SK-N-SH treated with all-trans-retinoic acid at 6 μM for 48 hours (cell line): Measurements from ENCODE around the gene NEURL1.

Experiments used
- ATAC-seq: fragments of 200-7000 bp; cut with Tn5 transposase; 3 replicates; pipeline ENCODE4 v1.9.1; 2020; ENCODE audit warnings: mild to moderate bottlenecking, moderate library complexity
- ARNTL ChIP-seq: fragments of 450-650 bp; formaldehyde crosslinking; IDR thresholded peaks from 2 replicates; pipeline ENCODE4 v1.5.0; 2020; ENCODE audit warnings: low read depth, mild to moderate bottlenecking, moderate library complexity, borderline replicate concordance
- BACH2 ChIP-seq: fragments of 250-450 bp; sonication (Bioruptor Pico); IDR thresholded peaks from 2 replicates; pipeline ENCODE4 v1.9.0; 2021; ENCODE audit warnings: mild to moderate bottlenecking, borderline replicate concordance
- CSRNP3 ChIP-seq: fragments of 250-450 bp; sonication (Bioruptor Pico); IDR thresholded peaks from 2 replicates; pipeline ENCODE4 v1.5.1; 2021; ENCODE audit warnings: mild to moderate bottlenecking, moderate library complexity
- ESRRG ChIP-seq: fragments of 250-450 bp; sonication (Bioruptor Pico); IDR thresholded peaks from 2 replicates; pipeline ENCODE4 v1.6.1; 2021; ENCODE audit warnings: mild to moderate bottlenecking
- ISL1 ChIP-seq: fragments of 250-450 bp; sonication (Bioruptor Pico); IDR thresholded peaks from 2 replicates; pipeline ENCODE4 v2.1.2; 2022; ENCODE audit warnings: mild to moderate bottlenecking, moderate library complexity
- OSR1 ChIP-seq: fragments of 250-450 bp; sonication (Bioruptor Pico); IDR thresholded peaks from 2 replicates; pipeline ENCODE4 v1.8.0; 2022; ENCODE audit warnings: moderate library complexity, mild to moderate bottlenecking, inconsistent platforms
- PPARA ChIP-seq: fragments of 250-450 bp; sonication (Bioruptor Pico); IDR thresholded peaks from 2 replicates; pipeline ENCODE4 v1.5.0; 2020; ENCODE audit warnings: mild to moderate bottlenecking, borderline replicate concordance
- SNAI2 ChIP-seq: fragments of 250-450 bp; sonication (Bioruptor Pico); IDR thresholded peaks from 2 replicates; pipeline ENCODE4 v1.5.0; 2020; ENCODE audit warnings: mild to moderate bottlenecking, moderate library complexity
- TCF4 ChIP-seq: fragments of 250-450 bp; sonication (Bioruptor Pico); IDR thresholded peaks from 2 replicates; pipeline ENCODE4 v1.8.0; 2021; ENCODE audit warnings: mild to moderate bottlenecking, moderate library complexity, borderline replicate concordance
- TOX ChIP-seq: fragments of 250-450 bp; sonication (Bioruptor Pico); IDR thresholded peaks from 2 replicates; pipeline ENCODE4 v1.8.0; 2021; ENCODE audit warnings: mild to moderate bottlenecking, moderate library complexity, borderline replicate concordance
- ZC3H10 ChIP-seq: fragments of 250-450 bp; sonication (Bioruptor Pico); IDR thresholded peaks from 2 replicates; pipeline ENCODE4 v1.5.1; 2021; ENCODE audit warnings: mild to moderate bottlenecking, moderate library complexity
- ZFP3 ChIP-seq: fragments of 250-450 bp; sonication (Bioruptor Pico); IDR thresholded peaks from 2 replicates; pipeline ENCODE4 v1.5.0; 2020; ENCODE audit warnings: mild to moderate bottlenecking, moderate library complexity
- ZFP30 ChIP-seq: fragments of 450-650 bp; formaldehyde crosslinking; IDR thresholded peaks from 2 replicates; pipeline ENCODE4 v1.5.0; 2022; ENCODE audit warnings: mild to moderate bottlenecking, moderate library complexity
- ZNF70 ChIP-seq: fragments of 450-650 bp; formaldehyde crosslinking; IDR thresholded peaks from 2 replicates; pipeline ENCODE4 v1.5.0; 2020; ENCODE audit warnings: mild to moderate bottlenecking, moderate library complexity
- TF ChIP-seq, protein P1 (sequence below): fragments of 250-450 bp; sonication (Bioruptor Pico); IDR thresholded peaks from 2 replicates; pipeline ENCODE4 v1.5.0; 2020; ENCODE audit warnings: mild to moderate bottlenecking, moderate library complexity
- TF ChIP-seq, protein P2 (sequence below): fragments of 250-450 bp; sonication (Bioruptor Pico); IDR thresholded peaks from 2 replicates; pipeline ENCODE4 v1.8.0; 2020; ENCODE audit warnings: mild to moderate bottlenecking, moderate library complexity, borderline replicate concordance

The NEURL1 gene

GRCh38 chr10:103559776-103560175 is 66.3 kb downstream of the NEURL1 start (continued):
- TF ChIP-seq, protein P1, sequence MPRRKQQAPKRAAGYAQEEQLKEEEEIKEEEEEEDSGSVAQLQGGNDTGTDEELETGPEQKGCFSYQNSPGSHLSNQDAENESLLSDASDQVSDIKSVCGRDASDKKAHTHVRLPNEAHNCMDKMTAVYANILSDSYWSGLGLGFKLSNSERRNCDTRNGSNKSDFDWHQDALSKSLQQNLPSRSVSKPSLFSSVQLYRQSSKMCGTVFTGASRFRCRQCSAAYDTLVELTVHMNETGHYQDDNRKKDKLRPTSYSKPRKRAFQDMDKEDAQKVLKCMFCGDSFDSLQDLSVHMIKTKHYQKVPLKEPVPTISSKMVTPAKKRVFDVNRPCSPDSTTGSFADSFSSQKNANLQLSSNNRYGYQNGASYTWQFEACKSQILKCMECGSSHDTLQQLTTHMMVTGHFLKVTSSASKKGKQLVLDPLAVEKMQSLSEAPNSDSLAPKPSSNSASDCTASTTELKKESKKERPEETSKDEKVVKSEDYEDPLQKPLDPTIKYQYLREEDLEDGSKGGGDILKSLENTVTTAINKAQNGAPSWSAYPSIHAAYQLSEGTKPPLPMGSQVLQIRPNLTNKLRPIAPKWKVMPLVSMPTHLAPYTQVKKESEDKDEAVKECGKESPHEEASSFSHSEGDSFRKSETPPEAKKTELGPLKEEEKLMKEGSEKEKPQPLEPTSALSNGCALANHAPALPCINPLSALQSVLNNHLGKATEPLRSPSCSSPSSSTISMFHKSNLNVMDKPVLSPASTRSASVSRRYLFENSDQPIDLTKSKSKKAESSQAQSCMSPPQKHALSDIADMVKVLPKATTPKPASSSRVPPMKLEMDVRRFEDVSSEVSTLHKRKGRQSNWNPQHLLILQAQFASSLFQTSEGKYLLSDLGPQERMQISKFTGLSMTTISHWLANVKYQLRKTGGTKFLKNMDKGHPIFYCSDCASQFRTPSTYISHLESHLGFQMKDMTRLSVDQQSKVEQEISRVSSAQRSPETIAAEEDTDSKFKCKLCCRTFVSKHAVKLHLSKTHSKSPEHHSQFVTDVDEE (CRISPR knock-in tag) = no peak
- no peak for TF ChIP-seq ZFP30 (CRISPR knock-in tag)

- no peak for TF ChIP-seq ZFP3
- no peak for TF ChIP-seq CSRNP3 (CRISPR knock-in tag)
- no peak for TF ChIP-seq ZFP30 (CRISPR knock-in tag)
- TF ChIP-seq OSR1 (CRISPR knock-in tag) = no peak
- TF ChIP-seq ARNTL = no peak
- TF ChIP-seq, protein P1 (CRISPR knock-in tag) = no peak
- TF ChIP-seq ZNF70 (CRISPR knock-in tag) = no peak
- ATAC-seq = no peak
These were observed 67.4 kb downstream of the NEURL1 start for GRCh38 chr10:103560886-103561285.

- no peak for ATAC-seq
- TF ChIP-seq ZC3H10 (no peak), TOX (CRISPR knock-in tag) (no peak), ESRRG (no peak), BACH2 (no peak), TCF4 (CRISPR knock-in tag) (no peak), ISL1 (CRISPR knock-in tag) (no peak), CSRNP3 (CRISPR knock-in tag) (no peak), SNAI2 (CRISPR knock-in tag) (no peak), ZNF70 (CRISPR knock-in tag) (no peak), PPARA (no peak)
- TF ChIP-seq, protein P2, sequence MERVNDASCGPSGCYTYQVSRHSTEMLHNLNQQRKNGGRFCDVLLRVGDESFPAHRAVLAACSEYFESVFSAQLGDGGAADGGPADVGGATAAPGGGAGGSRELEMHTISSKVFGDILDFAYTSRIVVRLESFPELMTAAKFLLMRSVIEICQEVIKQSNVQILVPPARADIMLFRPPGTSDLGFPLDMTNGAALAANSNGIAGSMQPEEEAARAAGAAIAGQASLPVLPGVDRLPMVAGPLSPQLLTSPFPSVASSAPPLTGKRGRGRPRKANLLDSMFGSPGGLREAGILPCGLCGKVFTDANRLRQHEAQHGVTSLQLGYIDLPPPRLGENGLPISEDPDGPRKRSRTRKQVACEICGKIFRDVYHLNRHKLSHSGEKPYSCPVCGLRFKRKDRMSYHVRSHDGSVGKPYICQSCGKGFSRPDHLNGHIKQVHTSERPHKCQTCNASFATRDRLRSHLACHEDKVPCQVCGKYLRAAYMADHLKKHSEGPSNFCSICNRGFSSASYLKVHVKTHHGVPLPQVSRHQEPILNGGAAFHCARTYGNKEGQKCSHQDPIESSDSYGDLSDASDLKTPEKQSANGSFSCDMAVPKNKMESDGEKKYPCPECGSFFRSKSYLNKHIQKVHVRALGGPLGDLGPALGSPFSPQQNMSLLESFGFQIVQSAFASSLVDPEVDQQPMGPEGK (CRISPR knock-in tag) = no peak
- TF ChIP-seq, protein P1 (CRISPR knock-in tag) = no peak
These were observed 68.9 kb downstream of the NEURL1 start for GRCh38 chr10:103562383-103562782.
